HG03439 (cell line): ENCODE results near the gene UBE2O.

Experiments
- ATAC-seq: cut with Tn5 transposase; IDR thresholded peaks from one replicate; pipeline ENCODE4 v1.9.1; 2021; ENCODE audit warnings: mild to moderate bottlenecking, moderate library complexity; ENCODE audit not compliant: unreplicated experiment

Gene UBE2O

DNA sequence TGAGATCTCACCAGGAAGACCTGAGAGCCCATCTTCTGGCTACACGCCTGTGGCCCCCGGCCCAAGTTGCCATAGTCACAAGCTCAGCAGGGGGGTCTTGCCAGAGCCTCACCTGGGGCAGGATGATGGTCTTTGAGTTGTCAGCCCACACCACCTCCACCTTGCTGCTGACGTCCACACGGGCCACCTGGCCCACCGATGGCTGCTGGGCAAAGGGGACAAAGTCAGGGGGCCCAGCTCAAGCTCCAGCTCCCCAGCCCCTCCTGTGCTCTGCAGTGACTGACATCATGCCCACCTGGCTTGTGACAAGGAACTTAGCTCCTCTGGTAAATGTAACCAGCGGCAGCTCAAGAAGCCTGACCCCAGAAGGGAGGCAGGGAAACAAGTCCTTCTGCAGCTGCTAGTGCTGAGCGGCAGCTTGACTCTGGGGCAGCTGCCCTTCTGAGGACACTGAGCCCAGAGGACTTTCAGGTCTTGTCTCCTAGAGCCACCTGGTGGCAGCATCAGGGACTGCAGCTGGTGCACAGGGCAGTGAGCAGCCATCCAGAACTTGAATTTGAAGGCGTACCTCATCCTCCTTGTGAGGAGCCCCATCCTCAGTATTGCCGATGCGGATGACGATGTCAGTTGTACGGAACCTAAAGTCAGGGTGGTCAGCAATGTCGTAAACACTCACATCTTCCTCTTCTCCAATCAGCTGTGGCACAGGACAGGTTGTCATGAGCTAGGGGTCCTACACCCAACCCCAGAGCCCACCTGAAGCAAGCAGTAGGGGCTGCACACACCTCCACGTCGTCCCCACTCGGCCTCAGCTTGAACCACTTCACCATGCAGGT is 55.0 kb downstream of the UBE2O start:
- no peak for ATAC-seq

DNA sequence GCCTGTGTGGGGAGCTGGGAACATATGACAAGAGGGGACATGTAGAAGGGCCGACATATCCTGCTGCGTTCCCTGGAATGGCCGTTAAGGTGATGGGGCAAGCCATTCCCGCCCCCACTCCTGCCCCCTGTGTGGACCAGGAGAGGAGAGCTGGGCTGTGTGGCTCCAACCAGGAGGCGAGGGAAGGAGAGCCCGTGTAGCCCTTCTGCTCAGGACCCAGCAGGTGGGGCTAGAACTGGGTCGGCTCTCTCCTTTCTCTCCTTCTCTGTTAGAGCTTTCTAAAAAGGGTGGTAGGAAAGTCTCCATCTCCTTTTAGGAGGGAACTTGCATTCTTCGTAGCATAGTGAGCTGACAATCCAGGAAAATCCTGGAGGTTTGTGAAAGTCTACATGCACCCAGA is 55.8 kb downstream of the UBE2O start:
- no peak for ATAC-seq

DNA sequence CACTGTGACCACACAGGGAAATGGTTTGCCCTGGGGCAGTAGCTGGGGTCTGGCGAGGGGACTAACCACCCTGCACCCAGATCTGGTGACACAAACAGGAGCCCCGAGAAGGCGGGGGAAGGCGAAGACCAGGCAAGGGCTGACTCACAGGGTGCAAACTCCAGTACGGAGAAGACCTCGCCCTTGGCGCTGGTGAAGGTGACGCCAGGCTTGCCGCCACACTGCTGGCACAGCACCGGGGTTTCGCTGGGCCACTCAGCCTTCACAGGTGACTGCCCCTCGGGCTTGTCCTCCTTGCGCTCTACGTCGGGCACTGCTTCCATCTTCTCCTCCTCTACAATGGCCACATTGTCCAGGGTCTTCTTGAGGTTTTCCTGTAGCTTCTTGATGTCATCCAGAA is 57.0 kb downstream of the UBE2O start:
- ATAC-seq, result no peak

DNA sequence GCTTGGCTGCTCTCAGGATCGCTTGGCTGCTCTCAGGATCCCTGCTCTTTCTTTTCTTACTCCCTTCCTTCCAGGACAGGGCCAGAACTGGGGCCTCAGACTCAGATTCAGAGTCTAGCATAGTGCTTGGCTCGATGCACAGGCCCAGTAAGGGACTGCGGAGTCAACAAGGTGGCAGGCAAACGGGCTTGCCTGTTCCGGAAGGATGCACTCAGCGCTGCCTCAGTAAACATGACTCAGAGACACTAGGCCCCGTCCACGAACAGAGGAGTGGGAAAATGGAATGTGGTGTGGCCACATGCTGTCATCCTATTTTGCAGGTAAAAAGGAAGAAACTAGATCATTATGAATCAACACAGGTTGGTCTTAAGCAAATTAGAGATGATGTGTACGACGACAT is 58.8 kb downstream of the UBE2O start:
- ATAC-seq, result no peak

DNA sequence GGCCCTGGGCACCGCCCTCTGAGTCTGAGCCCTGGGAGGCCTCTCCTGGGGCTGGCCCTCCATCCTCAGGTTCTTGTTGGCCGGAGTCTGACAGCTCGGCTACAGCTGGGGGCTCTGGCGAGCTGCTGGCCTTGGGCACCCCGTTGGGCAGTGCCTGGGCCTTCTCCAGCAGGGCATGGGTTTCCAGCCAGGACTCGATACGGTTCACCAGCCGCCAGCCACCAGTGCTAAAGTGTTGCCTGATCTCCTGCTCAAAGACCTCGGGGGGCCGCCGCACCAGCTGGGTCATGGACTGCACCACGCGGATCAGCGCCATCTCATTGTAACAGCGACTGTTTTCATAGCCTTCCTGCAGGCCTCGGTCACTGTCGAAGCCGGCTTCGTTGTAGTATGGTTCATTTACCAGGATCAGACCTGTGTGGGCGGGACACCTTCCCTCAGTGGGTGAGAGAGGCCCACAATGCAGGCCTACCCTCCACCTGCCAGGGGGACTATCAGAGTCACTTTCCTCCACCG is 61.7 kb downstream of the UBE2O start:
- ATAC-seq, result no peak

DNA sequence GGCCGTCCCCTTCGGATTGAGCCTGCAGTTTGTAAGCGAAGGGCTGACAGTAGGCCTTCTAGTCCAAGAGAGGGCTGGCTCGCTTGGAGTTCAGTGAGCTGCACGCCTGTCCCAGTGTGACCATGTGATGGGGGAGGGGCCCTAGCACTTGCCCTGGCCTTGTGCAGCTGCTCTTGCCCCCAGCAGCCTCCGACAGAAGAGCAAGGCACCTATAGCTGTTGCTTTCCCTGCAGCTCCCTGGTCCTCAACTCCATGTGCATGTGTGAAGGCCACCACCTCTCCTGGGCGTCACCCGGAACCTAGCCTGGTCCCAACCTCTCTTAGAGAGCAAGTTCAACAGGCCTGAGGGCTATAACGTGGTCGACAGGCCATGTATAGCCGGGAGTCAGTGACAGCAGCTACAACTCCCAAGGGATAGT is 62.9 kb downstream of the UBE2O start:
- no peak for ATAC-seq

DNA sequence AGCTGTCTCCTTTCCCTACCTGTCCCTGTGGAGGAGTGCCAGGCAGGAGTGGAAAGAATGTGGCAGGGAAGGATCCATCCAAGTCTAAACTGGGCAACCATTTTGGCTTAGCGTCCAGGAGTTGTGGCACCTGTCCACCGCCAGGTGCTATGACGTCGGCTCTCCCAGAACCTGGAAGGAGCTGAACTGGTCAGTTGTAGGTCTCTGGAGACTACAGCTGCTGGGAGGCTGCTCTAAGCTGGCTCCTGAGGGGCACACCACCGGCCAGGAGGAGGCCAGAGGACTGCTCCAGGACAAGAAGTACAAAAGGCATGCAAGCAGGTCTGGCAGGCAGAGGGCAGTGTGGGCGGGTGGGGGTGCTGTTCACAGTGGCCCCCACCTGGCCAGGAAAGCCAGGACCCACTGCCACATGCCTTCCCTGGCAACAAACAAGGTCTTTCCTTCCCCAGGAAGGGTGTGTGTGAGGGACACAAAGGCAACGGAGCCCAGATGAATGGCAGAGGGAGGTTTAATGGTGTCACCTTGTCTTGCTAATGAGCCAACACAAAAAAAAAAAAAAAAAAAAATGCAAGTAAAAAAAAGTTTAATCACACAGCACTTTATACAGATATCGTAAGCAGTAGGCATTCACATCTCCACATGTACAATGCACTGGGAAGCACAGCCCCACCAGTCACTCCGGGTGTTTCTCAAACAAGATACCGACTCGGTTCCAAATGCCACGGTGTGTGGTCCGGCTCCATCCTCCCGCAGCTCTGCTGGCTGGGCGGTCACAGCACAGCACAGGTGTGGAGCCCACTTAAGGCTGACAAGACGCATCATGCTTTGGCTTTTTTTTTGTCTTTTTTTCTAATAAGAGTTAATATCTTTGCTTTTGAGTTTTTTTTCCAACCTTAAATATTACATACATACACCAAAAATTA is 63.7 kb downstream of the UBE2O start:
- ATAC-seq, result no peak

DNA sequence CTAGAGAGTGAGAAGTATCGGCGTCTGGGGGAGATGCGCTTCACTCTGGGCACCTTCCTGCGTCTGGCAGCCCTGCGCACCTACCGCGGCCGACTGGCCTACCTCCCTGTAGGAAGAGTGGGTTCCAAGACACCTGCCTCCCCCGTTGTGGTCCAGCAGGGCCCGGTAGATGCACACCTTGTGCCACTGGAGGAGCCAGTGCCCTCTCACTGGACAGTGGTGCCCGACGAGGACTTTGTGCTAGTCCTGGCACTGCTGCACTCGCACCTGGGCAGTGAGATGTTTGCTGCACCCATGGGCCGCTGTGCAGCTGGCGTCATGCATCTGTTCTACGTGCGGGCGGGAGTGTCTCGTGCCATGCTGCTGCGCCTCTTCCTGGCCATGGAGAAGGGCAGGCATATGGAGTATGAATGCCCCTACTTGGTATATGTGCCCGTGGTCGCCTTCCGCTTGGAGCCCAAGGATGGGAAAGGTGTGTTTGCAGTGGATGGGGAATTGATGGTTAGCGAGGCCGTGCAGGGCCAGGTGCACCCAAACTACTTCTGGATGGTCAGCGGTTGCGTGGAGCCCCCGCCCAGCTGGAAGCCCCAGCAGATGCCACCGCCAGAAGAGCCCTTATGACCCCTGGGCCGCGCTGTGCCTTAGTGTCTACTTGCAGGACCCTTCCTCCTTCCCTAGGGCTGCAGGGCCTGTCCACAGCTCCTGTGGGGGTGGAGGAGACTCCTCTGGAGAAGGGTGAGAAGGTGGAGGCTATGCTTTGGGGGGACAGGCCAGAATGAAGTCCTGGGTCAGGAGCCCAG is 65.8 kb downstream of the UBE2O start:
- no peak for ATAC-seq

DNA sequence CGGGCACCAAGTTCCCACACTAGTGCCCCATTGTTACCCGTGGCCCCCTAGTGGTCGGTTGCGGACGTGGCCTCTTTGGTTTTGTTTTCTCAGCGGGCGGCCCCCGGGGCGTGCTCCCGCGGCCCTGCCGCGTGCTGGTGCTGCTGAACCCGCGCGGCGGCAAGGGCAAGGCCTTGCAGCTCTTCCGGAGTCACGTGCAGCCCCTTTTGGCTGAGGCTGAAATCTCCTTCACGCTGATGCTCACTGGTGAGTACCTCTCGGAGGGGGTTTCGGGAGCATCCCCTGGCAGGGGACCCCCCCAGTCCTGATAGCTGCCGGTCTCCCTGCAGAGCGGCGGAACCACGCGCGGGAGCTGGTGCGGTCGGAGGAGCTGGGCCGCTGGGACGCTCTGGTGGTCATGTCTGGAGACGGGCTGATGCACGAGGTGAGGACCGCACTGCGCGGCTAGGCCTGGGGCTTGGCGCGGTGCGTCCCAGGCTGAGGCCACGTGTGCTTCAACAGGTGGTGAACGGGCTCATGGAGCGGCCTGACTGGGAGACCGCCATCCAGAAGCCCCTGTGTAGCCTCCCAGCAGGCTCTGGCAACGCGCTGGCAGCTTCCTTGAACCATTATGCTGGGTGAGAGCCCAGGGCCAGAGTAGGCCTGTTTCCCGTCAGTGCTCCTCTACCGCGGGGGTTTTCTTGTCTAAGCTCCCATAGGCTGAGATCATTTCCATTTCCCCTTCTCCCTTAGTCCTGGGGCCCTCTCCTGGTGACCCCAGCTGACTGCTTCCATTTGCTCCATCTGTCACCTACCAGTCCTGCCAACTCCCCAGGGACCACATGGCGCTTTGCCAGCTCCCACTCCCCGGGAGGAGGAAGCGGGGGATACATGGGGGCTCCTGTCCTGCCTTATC is 66.8 kb downstream of the UBE2O start:
- ATAC-seq, result no peak

DNA sequence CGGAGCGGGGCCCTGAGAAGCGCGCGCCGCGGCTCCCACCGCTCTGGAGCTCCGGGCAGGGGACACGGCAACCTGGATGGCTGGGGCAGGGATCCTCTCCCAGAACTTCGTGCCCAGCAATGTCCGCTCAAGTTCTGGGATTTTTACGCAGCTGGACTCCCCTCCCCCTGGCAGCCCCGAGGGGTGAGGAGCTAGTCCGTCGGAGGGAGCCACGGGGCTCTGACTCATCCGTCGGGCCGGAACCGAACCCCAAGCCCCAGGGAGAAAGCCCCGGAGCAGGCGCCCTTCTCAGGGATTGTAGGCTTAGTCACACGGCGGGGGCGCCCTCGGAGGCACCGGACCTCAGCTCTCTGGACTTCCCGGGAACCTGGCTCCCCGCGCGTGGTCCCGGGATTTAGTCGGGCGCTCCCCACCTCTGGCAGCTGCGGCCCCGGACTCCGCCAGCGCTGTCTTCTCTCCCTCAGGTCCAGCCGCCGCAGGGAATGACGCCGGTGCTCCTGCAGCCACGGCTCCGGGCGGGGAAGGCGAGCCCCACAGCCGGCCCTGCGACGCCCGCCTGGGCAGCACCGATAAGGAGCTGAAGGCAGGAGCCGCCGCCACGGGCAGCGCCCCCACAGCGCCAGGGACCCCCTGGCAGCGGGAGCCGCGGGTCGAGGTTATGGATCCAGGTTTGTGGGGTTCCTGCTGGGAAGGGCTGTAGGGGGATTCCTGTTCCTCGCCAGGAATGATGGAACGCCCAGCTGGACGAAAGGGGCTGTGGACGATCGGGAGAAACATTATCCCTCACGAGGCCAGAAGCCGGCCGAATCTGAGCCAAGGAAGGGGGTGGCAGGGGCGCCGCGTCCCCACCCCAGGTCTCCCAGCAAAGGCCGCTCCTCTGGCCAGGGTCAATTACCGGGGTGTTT is 67.7 kb downstream of the UBE2O start:
- no peak for ATAC-seq

DNA sequence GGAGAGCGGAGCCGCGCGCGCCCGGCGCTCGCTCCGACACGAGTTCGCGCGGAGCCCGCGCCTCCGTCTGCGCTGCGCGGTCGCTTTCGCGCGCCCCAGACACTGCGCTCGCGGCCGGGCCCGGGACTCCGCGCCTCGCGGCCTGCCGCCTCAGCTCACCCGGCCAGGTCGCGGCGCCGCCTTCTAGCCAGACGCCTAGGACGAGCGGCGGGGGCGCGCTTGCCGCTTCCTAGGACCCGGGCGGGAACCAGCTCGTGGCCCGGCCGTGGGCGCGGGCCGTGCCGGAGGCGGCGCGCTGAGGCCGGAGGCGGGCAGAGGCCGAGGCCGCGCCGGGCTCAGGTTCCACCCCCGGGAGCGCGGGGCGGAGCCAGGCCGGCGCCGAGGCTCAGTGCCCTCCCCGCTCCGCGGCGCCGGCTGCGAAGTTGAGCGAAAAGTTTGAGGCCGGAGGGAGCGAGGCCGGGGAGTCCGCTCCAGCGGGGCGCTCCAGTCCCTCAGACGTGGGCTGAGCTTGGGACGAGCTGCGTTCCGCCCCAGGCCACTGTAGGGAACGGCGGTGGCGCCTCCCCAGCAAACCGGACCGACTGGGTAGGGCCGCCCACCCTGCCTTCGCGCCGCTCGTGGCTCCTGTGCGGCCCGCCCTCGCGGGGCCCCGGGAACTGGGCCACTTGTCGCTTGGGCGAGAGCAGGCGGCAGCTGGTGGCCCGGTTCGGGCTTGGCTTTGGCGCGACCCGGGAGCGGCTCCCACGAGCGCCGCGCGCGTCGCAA is 68.5 kb downstream of the UBE2O start, which contains the start of gene SPHK1:
Gene SPHK1, plus strand, starts transcription at position 388 of the 765 bp plus-strand sequence. CDS start 1,036 bp downstream, outside the sequence.
- ATAC-seq, result peak; percentile 41

DNA sequence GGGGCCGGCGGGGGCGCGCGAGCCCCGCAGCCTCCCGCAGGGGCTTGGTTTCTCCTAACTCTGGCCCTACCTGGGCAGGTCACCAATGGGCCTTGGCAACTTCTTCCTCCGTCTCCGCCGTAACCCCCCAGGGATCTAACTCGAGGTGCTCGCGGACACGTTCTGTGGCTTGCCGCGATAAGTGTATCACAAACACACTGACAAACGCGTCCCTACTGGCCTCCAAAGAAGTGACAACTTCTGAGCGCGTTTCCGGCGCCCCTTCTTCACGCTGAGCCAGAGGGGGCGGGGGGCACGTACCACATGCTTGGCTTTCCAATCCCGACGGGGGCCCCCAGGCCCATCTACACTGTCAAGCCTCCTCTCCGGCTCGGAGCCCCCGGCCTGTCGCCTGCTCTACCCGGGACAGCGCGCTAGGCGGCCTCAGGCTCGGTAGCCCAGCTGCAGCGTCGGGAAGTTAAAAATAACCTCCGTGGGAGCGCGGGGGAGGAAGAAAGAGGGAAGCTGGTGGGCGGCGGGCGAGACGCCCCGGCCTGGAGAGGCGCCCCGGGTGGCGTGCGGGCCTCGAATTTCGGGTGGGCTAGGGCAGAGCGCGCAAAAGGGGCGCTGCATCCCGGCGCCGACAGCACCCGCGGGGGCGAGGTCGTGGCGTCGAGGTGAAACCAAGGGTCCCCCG is 69.3 kb downstream of the UBE2O start:
- peak; percentile 20 for ATAC-seq

DNA sequence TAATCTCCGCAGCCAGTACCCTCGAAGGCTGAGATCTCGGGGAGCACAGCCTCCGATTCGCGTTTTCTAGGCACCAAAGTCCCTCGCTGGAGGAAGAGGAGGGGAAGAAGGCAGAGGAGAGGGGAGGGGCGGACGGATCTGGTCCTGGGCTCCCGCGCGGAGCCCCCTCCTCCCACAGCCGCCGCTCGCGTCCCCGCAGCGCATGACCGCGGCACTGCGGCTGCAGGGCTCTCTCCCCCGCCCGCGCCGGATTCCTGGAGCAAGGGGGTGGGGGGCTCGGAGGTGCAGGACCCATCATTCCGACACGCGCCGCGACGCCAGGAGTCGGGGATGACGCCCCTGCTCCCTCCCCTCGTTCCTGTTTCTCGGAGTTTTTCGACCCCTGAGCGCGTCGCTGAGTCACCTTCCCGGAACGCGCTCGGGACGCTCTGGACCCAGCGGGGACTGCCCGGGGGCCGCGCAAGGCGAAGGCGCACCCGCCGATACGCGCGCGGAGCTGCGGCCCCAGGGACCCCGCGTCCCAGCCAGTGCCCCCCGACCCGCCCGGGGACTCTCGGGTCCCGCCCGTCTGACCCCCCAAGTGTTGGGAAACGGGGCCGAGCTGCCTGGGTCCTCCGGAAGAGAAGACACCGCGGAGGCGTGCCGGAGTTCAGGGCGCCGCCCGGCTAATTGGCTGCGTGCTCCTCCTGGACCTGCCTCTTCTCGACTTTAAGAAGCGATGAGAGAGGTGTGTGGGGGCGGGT is 70.0 kb downstream of the UBE2O start:
- peak; percentile 35 for ATAC-seq

DNA sequence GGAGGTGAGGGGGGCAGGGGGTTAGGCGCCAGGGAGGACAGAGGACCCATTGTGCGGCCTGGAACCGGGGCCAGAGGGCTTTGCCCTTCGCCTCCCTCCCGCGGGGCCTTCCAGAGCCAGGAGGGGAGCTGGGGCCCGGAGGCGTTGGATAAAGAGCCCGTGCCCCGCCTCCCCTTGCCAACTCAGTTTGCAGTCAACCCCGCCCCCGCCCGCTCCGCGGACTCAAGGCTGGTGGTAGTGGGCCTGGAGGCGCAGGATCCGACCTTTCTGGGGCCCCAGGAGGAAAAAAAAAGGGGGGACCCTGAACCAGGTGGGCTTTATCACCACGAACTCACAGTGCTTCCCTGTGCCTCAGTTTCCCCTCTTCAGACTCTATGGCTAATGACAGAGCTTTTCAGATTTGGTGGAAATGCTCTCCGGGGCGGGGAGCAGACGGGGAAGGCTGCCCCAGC is 70.6 kb downstream of the UBE2O start:
- ATAC-seq, result no peak

DNA sequence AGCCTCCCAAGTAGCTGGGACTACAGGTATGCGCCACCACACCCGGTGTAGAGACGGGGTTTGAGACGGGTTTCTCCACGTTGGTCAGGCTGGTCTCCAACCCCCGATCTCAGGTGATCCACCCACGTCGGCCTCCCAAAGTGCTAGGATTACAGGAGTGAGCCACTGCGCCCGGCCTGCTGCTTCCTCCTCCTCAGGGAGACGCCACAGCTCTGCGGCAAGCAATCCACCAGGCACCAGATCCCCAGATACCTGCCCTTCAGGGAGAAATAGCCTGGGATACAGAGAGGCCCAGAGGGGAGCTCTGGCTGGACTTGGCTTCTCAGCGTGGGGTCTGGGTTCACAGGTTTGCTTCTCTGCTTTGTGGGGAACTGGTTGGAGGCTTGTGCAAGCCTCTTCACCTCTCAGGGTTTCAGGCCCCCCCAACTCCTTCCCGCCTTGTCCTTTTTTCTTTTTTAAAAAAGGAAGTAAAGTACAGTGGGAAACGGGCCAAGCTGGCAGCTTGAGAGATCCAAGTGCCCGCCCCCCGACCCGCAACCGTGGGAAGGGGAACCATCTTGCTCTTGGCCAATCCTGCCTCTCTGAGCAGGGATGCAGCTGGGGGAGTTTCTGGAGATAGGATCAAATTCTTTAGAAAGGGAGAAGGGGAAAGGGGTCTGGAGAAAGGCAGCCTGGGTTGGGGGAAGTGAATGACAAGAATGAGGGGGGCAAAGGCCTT is 71.2 kb downstream of the UBE2O start:
- no peak for ATAC-seq
